HepG2 (cell line): ENCODE results near the gene SLC50A1. TPM values are rescaled to one million over a fixed set of nuclear protein-coding genes. Genes with fewer than 3 reads are reported as not detected.

Source experiments
- ATAC-seq: fragments of 200-7000 bp; cut with Tn5 transposase; 3 replicates; pipeline ENCODE4 v1.9.1; 2020; ENCODE audit warnings: mild to moderate bottlenecking, moderate library complexity
- BruUV-seq: library from RNA; stranded (reverse); fragments of 400-500 nt; replicated peaks from 2 replicates; lab custom pipeline; 2021; lab: Mats Ljungman, UMichigan
- CTCF ChIA-PET: fragments of 300-600 bp; formaldehyde crosslinking; extraction: SDS; loops from one replicate; lab custom pipeline; 2021; ENCODE audit warnings: low total read pairs, inconsistent platforms, low intra/inter-chr PET ratio; lab: Yijun Ruan, JAX
- POLR2A ChIA-PET: fragments of 350-600 bp; sonication (Branson Sonifier 250); formaldehyde crosslinking; loops from one replicate; lab custom pipeline; 2020; ENCODE audit warnings: antibody characterized with exemption, inconsistent platforms; lab: Yijun Ruan, JAX
- DNase-seq: peaks from one replicate; pipeline ENCODE4 v3.0.0-alpha.2; 2015; ENCODE audit warnings: low spot score
- FAIRE-seq: peaks from 3 replicates; lab custom pipeline; 2011; peaks lifted over from hg19 to GRCh38; lab: Jason Lieb, UNC
- H2AFZ ChIP-seq: one replicate; pipeline ENCODE4 v1.6.1; 2011; ENCODE audit warnings: low read length, inconsistent platforms
- H3K27ac ChIP-seq: fragments of 300-600 bp; 3 replicates; pipeline ENCODE4 v1.8.0; 2011; ENCODE audit warnings: mixed run types, mild to moderate bottlenecking, mixed read lengths, low read length, inconsistent platforms; ENCODE audit not compliant: insufficient read depth; ENCODE audit errors: extremely low read length
- H3K27me3 ChIP-seq, 2 experiments: fragments of 200-600 bp in 1 of 2; 2 replicates in 1 of 2; 3 replicates in 1 of 2; pipeline versions ENCODE4 v1.6.0 to v1.8.0; 2011; ENCODE audit warnings: low read length in 2 of 2, mild to moderate bottlenecking in 2 of 2, moderate library complexity in 2 of 2, inconsistent platforms in 1 of 2; ENCODE audit not compliant: insufficient read depth in 2 of 2, control insufficient read depth in 1 of 2
- H3K36me3 ChIP-seq, 2 experiments: fragments of 200-600 bp in 1 of 2; replicated peaks in 1 of 2; 2 replicates in 1 of 2; 3 replicates in 1 of 2; pipeline versions ENCODE4 v1.5.1 to v1.8.0; 2011; ENCODE audit warnings: low read length in 2 of 2, inconsistent platforms in 1 of 2; ENCODE audit not compliant: insufficient read depth in 2 of 2, control insufficient read depth in 1 of 2
- H3K4me1 ChIP-seq: 2 replicates; pipeline ENCODE4 v1.5.1; 2012; ENCODE audit warnings: low read length, inconsistent platforms; ENCODE audit not compliant: insufficient read depth
- H3K4me2 ChIP-seq: 2 replicates; pipeline ENCODE4 v1.6.0; 2011; ENCODE audit warnings: low read depth, low read length, inconsistent platforms
- H3K4me3 ChIP-seq, 3 experiments: fragments of 200-600 bp in 1 of 3; sonication (generic), shearing (Covaris generic) in 1 of 3; replicated peaks in 1 of 3; 2 replicates each; pipeline ENCODE4 v1.5.1; 2011 to 2016; ENCODE audit warnings: low read length in 3 of 3, inconsistent platforms in 2 of 3, low read depth in 2 of 3, mild to moderate bottlenecking in 2 of 3, control low read depth in 1 of 3, mixed read lengths in 1 of 3; ENCODE audit not compliant: insufficient read depth in 1 of 3
- H3K79me2 ChIP-seq: one replicate; pipeline ENCODE4 v1.6.1; 2011; ENCODE audit warnings: low read length, inconsistent platforms; ENCODE audit not compliant: insufficient read depth
- H3K9ac ChIP-seq: 2 replicates; pipeline ENCODE4 v1.6.0; 2011; ENCODE audit warnings: mild to moderate bottlenecking, low read depth, low read length, inconsistent platforms; ENCODE audit not compliant: insufficient read depth
- H3K9me3 ChIP-seq: 2 replicates; pipeline ENCODE4 v1.5.1; 2012; ENCODE audit warnings: mild to moderate bottlenecking, low read length
- H4K20me1 ChIP-seq: 2 replicates; pipeline ENCODE4 v1.6.0; 2011; ENCODE audit warnings: inconsistent platforms, mild to moderate bottlenecking, low read length, moderate library complexity; ENCODE audit not compliant: insufficient read depth
- CCDC6 ChIP-seq: sonication (generic); formaldehyde crosslinking; IDR thresholded peaks from 2 replicates; pipeline ENCODE4 v1.8.1; 2022; ENCODE audit warnings: mild to moderate bottlenecking, missing genetic modification reagents, moderate library complexity
- HNF1B ChIP-seq: sonication (generic); formaldehyde crosslinking; IDR thresholded peaks from 2 replicates; pipeline ENCODE4 v1.5.1; 2020; ENCODE audit warnings: mild to moderate bottlenecking, moderate library complexity, missing genetic modification reagents
- HNF4G ChIP-seq, 2 experiments: sonication (generic) in 1 of 2; formaldehyde crosslinking in 1 of 2; IDR thresholded peaks; 2 replicates each; pipeline versions ENCODE4 v1.4.0 to v1.6.1; 2011 to 2020; ENCODE audit warnings: borderline replicate concordance in 2 of 2, low read depth in 2 of 2, mild to moderate bottlenecking in 2 of 2, low read length in 1 of 2, missing genetic modification reagents in 1 of 2, moderate library complexity in 1 of 2
- ISX ChIP-seq: sonication (generic); formaldehyde crosslinking; conservative IDR thresholded peaks from 2 replicates; pipeline ENCODE4 v1.5.0; 2020; ENCODE audit warnings: missing genetic modification reagents
- KAT7 ChIP-seq: IDR thresholded peaks from 2 replicates; pipeline ENCODE4 v1.6.1; 2018; ENCODE audit warnings: borderline replicate concordance, missing compliant biosample characterization
- MBNL3 ChIP-seq: fragments of 250-450 bp; sonication (Bioruptor Pico); conservative IDR thresholded peaks from 2 replicates; pipeline ENCODE4 v1.8.0; 2022; ENCODE audit warnings: mild to moderate bottlenecking, inconsistent platforms
- MED1 ChIP-seq: sonication (generic); formaldehyde crosslinking; IDR thresholded peaks from 2 replicates; pipeline ENCODE4 v1.4.0; 2020; ENCODE audit warnings: missing genetic modification reagents
- NONO ChIP-seq, 2 experiments: fragments of 450-650 bp in 1 of 2; sonication (generic) in 1 of 2; formaldehyde crosslinking in 1 of 2; IDR thresholded peaks in 1 of 2; conservative IDR thresholded peaks in 1 of 2; 2 replicates each; pipeline versions ENCODE4 v1.6.1 to v1.8.0; 2017 to 2022; ENCODE audit warnings: mild to moderate bottlenecking in 1 of 2, missing genetic modification reagents in 1 of 2, moderate library complexity in 1 of 2
- PAWR ChIP-seq: sonication (generic); formaldehyde crosslinking; IDR thresholded peaks from 2 replicates; pipeline ENCODE4 v1.4.0; 2020; ENCODE audit warnings: missing genetic modification reagents, mild to moderate bottlenecking, borderline replicate concordance
- REXO4 ChIP-seq: sonication (generic); formaldehyde crosslinking; IDR thresholded peaks from 2 replicates; pipeline ENCODE4 v1.8.0; 2022; ENCODE audit warnings: missing genetic modification reagents, mild to moderate bottlenecking, borderline replicate concordance
- SOX5 ChIP-seq: IDR thresholded peaks from 2 replicates; pipeline ENCODE4 v1.6.1; 2016; ENCODE audit warnings: borderline replicate concordance
- SP2 ChIP-seq: sonication (generic); formaldehyde crosslinking; IDR thresholded peaks from 2 replicates; pipeline ENCODE4 v1.5.1; 2020; ENCODE audit warnings: mild to moderate bottlenecking, missing genetic modification reagents
- THAP9 ChIP-seq: sonication (generic); formaldehyde crosslinking; IDR thresholded peaks from 2 replicates; pipeline ENCODE4; 2020; ENCODE audit warnings: missing genetic modification reagents, mild to moderate bottlenecking, borderline replicate concordance
- ZFP1 ChIP-seq: IDR thresholded peaks from 2 replicates; pipeline ENCODE4 v1.6.1; 2016
- ZNF451 ChIP-seq: sonication (generic); formaldehyde crosslinking; IDR thresholded peaks from 2 replicates; pipeline ENCODE4 v1.5.0; 2020; ENCODE audit warnings: mild to moderate bottlenecking, missing genetic modification reagents
- ZNF460 ChIP-seq: sonication (generic); formaldehyde crosslinking; IDR thresholded peaks from 2 replicates; pipeline ENCODE4 v1.5.1; 2020; ENCODE audit warnings: missing genetic modification reagents, mild to moderate bottlenecking, borderline replicate concordance
- ZNF792 ChIP-seq: IDR thresholded peaks from 2 replicates; pipeline ENCODE4 v1.6.1; 2016
- WGBS: methylation state at CpG from one replicate; pipeline ENCODE4 v1.1.6; 2017; ENCODE audit warnings: low lambda C conversion rate; 5-methylcytosine and 5-hydroxymethylcytosine counted together
- in situ Hi-C: cut with HindIII; loops from 2 replicates; pipeline ENCODE4 v1.10.0; 2017; ENCODE audit warnings: low pct_unique_long_range_greater_than_20kb; ENCODE audit not compliant: extremely low pct_ligation_motif_present
- intact Hi-C: fragments of 100-400 bp; cut with micrococcal nuclease; formaldehyde crosslinking; loops from one replicate; pipeline ENCODE4 v1.10.0; 2022; ENCODE audit not compliant: unreplicated experiment
- polyA plus RNA-seq, 8 experiments: library from polyadenylated mRNA; depleted of rRNA in 3 of 8; stranded (reverse) in 7 of 8; unstranded in 1 of 8; fragments of >200 nt; fragmentation: Illumina TruSeq in 4 of 8; extraction: Trizol in 4 of 8; gene quantifications; 2 replicates each; pipeline versions ENCODE4 v1.2.1 to v1.2.3, GENCODE V29; 2011 to 2016; ENCODE audit warnings: low read depth in 4 of 8, missing spikeins in 1 of 8, mixed read lengths in 1 of 8; ENCODE audit not compliant: insufficient read depth in 1 of 8
- total RNA-seq, 5 experiments: library from RNA; depleted of rRNA; stranded (reverse); fragments of >200 nt; fragmentation: Illumina TruSeq; extraction: Trizol; gene quantifications; 2 replicates each; pipeline ENCODE4 v1.2.3, GENCODE V29; 2016; ENCODE audit warnings: low read depth in 1 of 5
- TF ChIP-seq, protein P1 (sequence below): sonication (generic); formaldehyde crosslinking; IDR thresholded peaks from 2 replicates; pipeline ENCODE4 v1.8.1; 2023; ENCODE audit warnings: mild to moderate bottlenecking, missing genetic modification reagents
- TF ChIP-seq, protein P2 (sequence below): IDR thresholded peaks from 2 replicates; pipeline ENCODE4 v1.6.1; 2012; ENCODE audit warnings: inconsistent platforms

The SLC50A1 gene
- total and polyA plus RNA-seq, 2 of the 13 experiments (the other 11 are each of a cell fraction or from before 2014, with no cell fraction given) = 22.5 to 46.8 TPM

GRCh38 chr1:155103325-155103724, 32.3 kb upstream of the SLC50A1 start:
- WGBS = 33% methylated on average over 9 of the region's 9 CpGs
- Histone ChIP-seq H3K4me2 (0 out of 2 replicates have a peak overlapping the region, but pooled peaks have one; percentile 18), H3K9me3 (no peaks in the 10 kb centered on the region), H3K27ac (no peak overlapping the region), H4K20me1 (no peaks in the 10 kb centered on the region), H3K36me3 (no peaks in the 10 kb centered on the region), H3K4me3 (no peak overlapping the region), H3K9ac (no peak overlapping the region), H2AFZ (no peak overlapping the region), H3K4me1 (peaks cover 66% of the 10 kb centered on the region), H3K79me2 (no peaks in the 10 kb centered on the region), H3K27me3 (no peaks in the 10 kb centered on the region)
- FAIRE-seq = no peak
- DNase-seq = peak; percentile 52
- no TSS peak for BruUV-seq
- intact Hi-C loops (no loop called here), in situ Hi-C loops (no loop called here)
- CTCF ChIA-PET = no interaction called here
- no peak for ATAC-seq
- POLR2A ChIA-PET = interaction anchor here (0.6 to 1.9 kb wide), 3 partner anchors 12 to 31 kb away, joined by 3 to 32 read pairs (median 7); partner anchors contain the start of gene EFNA1
- TF ChIP-seq ZNF460 (CRISPR knock-in tag) = no peak
- peak; percentile 98 for TF ChIP-seq ZFP1 (CRISPR knock-in tag)
- TF ChIP-seq ZNF451 = no peak
- TF ChIP-seq KAT7 (CRISPR knock-in tag) = no peak
- no peak for TF ChIP-seq THAP9 (CRISPR knock-in tag)
- no peak for TF ChIP-seq ZNF792 (CRISPR knock-in tag)
- no peak for TF ChIP-seq HNF4G (IDR thresholded peaks at IDR 0.05; ENCODE audit: borderline replicate concordance, low read depth, low read length)
- TF ChIP-seq HNF4G (CRISPR knock-in tag; IDR thresholded peaks at IDR 0.05; ENCODE audit: borderline replicate concordance, low read depth) = no peak
- TF ChIP-seq PAWR (CRISPR knock-in tag) = no peak
- TF ChIP-seq SOX5 (CRISPR knock-in tag) = no peak
- TF ChIP-seq, protein P1, sequence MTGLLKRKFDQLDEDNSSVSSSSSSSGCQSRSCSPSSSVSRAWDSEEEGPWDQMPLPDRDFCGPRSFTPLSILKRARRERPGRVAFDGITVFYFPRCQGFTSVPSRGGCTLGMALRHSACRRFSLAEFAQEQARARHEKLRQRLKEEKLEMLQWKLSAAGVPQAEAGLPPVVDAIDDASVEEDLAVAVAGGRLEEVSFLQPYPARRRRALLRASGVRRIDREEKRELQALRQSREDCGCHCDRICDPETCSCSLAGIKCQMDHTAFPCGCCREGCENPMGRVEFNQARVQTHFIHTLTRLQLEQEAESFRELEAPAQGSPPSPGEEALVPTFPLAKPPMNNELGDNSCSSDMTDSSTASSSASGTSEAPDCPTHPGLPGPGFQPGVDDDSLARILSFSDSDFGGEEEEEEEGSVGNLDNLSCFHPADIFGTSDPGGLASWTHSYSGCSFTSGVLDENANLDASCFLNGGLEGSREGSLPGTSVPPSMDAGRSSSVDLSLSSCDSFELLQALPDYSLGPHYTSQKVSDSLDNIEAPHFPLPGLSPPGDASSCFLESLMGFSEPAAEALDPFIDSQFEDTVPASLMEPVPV (CRISPR knock-in tag) = no peak
- no peak for TF ChIP-seq HNF1B
- TF ChIP-seq ISX (CRISPR knock-in tag) = no peak
- TF ChIP-seq MED1 = peak; percentile 41; the same call in 1 of the 2 replicates
- TF ChIP-seq, protein P2, sequence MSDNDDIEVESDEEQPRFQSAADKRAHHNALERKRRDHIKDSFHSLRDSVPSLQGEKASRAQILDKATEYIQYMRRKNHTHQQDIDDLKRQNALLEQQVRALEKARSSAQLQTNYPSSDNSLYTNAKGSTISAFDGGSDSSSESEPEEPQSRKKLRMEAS = no peak
- TF ChIP-seq SP2 (CRISPR knock-in tag) = no peak
- no peak for TF ChIP-seq REXO4 (CRISPR knock-in tag)
- TF ChIP-seq NONO (IDR thresholded peaks at IDR 0.05) = no peak
- no peak for TF ChIP-seq NONO (CRISPR knock-in tag; conservative IDR thresholded peaks at IDR 0.05)
- no peak for TF ChIP-seq MBNL3 (CRISPR knock-in tag)
- TF ChIP-seq CCDC6 (CRISPR knock-in tag) = no peak
